Loucy (cell line): ENCODE measurements around the gene MACF1.
"Not testable (repeated sequence)": the region's sequence is repeated elsewhere in the genome, so short reads cannot be mapped to it uniquely, and the experiment has no call there.

ENCODE experiments used
- CTCF ChIP-seq: fragments of 200-600 bp; sonication (generic); conservative IDR thresholded peaks from 2 replicates; pipeline ENCODE4 v1.5.1; 2014; ENCODE audit warnings: mild to moderate bottlenecking, antibody characterized with exemption, low read length
- EZH2phosphoT487 ChIP-seq: fragments of 200-600 bp; IDR thresholded peaks from 2 replicates; pipeline ENCODE4 v1.6.1; 2018; ENCODE audit warnings: antibody characterized with exemption, mild to moderate bottlenecking, moderate library complexity, borderline replicate concordance

- not testable (repeated sequence) for TF ChIP-seq CTCF, EZH2phosphoT487
These were observed 314.9 kb downstream of the MACF1 start for GRCh38 chr1:39519376-39519775.
